GM23338 (cell line): Measurements from ENCODE around the gene CDK5RAP2. TPM values are rescaled to one million over a fixed set of nuclear protein-coding genes. Genes with fewer than 3 reads are reported as not detected.

Experiments used
- ATAC-seq: fragments of 200-7000 bp; cut with Tn5 transposase; 3 replicates; pipeline ENCODE4 v1.9.1; 2020
- DNase-seq: peaks from one replicate; pipeline ENCODE4 v3.0.0-alpha.2; 2015; ENCODE audit warnings: low spot score
- H2AFZ ChIP-seq: fragments of 200-600 bp; sonication (generic); 2 replicates; pipeline ENCODE4 v1.8.0; 2016; ENCODE audit warnings: antibody characterized with exemption, mild to moderate bottlenecking, moderate library complexity
- H3F3A ChIP-seq: fragments of 200-600 bp; sonication (generic); replicated peaks from 2 replicates; pipeline ENCODE4 v1.8.0; 2017; ENCODE audit warnings: antibody characterized with exemption, mixed run types, low read depth
- H3K27ac ChIP-seq: fragments of 200-600 bp; sonication (generic); 2 replicates; pipeline ENCODE4 v1.6.1; 2016; ENCODE audit warnings: low read depth
- H3K27me3 ChIP-seq: fragments of 200-600 bp; sonication (generic); 2 replicates; pipeline ENCODE4 v1.8.0; 2016; ENCODE audit warnings: mild to moderate bottlenecking, mixed run types, moderate library complexity; ENCODE audit not compliant: insufficient read depth
- H3K36me3 ChIP-seq: fragments of 200-600 bp; sonication (generic); 2 replicates; pipeline ENCODE4 v1.8.0; 2016; ENCODE audit warnings: mild to moderate bottlenecking; ENCODE audit not compliant: insufficient read depth
- H3K4me1 ChIP-seq: fragments of 200-600 bp; sonication (generic); 2 replicates; pipeline ENCODE4 v1.8.0; 2016; ENCODE audit warnings: mild to moderate bottlenecking, moderate library complexity; ENCODE audit not compliant: insufficient read depth
- H3K4me2 ChIP-seq: fragments of 200-600 bp; sonication (generic); 2 replicates; pipeline ENCODE4 v1.7.1; 2017; ENCODE audit warnings: mixed run types
- H3K4me3 ChIP-seq: fragments of 200-600 bp; sonication (generic); 2 replicates; pipeline ENCODE4 v1.6.1; 2016; ENCODE audit warnings: mixed run types
- H3K79me2 ChIP-seq: fragments of 200-600 bp; sonication (generic); replicated peaks from 2 replicates; pipeline ENCODE4 v1.8.0; 2017; ENCODE audit warnings: mild to moderate bottlenecking; ENCODE audit not compliant: insufficient read depth
- H3K9me2 ChIP-seq: fragments of 200-600 bp; sonication (generic); 2 replicates; pipeline ENCODE4 v1.8.0; 2017; ENCODE audit not compliant: insufficient read depth
- H4K20me1 ChIP-seq: fragments of 200-600 bp; sonication (generic); replicated peaks from 2 replicates; pipeline ENCODE4 v1.8.0; 2017; ENCODE audit warnings: mild to moderate bottlenecking; ENCODE audit not compliant: insufficient read depth
- H3K27ac Mint-ChIP-seq: 2 replicates; pipeline ENCODE4 v1.8.0; 2020; ENCODE audit warnings: inconsistent platforms, mild to moderate bottlenecking, moderate library complexity, mixed read lengths
- H3K27me3 Mint-ChIP-seq: 3 replicates; pipeline ENCODE4 v1.8.0; 2022; ENCODE audit warnings: low read depth, mild to moderate bottlenecking, moderate library complexity, mixed read lengths, inconsistent platforms; ENCODE audit not compliant: insufficient read depth, poor library complexity
- H3K36me3 Mint-ChIP-seq: 3 replicates; pipeline ENCODE4 v1.8.0; 2021; ENCODE audit warnings: low read depth, mild to moderate bottlenecking, inconsistent platforms, moderate library complexity, mixed read lengths
- H3K4me1 Mint-ChIP-seq: 3 replicates; pipeline ENCODE4 v1.8.0; 2020; ENCODE audit warnings: mild to moderate bottlenecking, inconsistent platforms, mixed read lengths
- H3K4me3 Mint-ChIP-seq: 3 replicates; pipeline ENCODE4 v1.8.0; 2021; ENCODE audit warnings: moderate library complexity, mild to moderate bottlenecking, inconsistent platforms, mixed read lengths
- H3K9me3 Mint-ChIP-seq: 3 replicates; pipeline ENCODE4 v1.8.0; 2020; ENCODE audit warnings: moderate library complexity, mild to moderate bottlenecking, inconsistent platforms, mixed read lengths
- EZH2phosphoT487 ChIP-seq: fragments of 200-600 bp; sonication (generic); IDR thresholded peaks from one replicate; pipeline ENCODE4 v1.8.1; 2018; ENCODE audit warnings: antibody characterized with exemption; ENCODE audit not compliant: unreplicated experiment
- ZNF114 ChIP-seq: fragments of 250-450 bp; sonication (Bioruptor Pico); IDR thresholded peaks from 2 replicates; pipeline ENCODE4 v1.5.0; 2020; ENCODE audit warnings: mild to moderate bottlenecking, moderate library complexity
- polyA plus RNA-seq: library from polyadenylated mRNA; unstranded; fragments of >200 nt; fragmentation: Nextera tagmentation; extraction: Ambion mirVana; gene quantifications from 2 replicates; pipeline ENCODE4 v1.2.1, GENCODE V29; 2016
- total RNA-seq: library from RNA; depleted of rRNA; stranded (reverse); fragments of >200 nt; shearing (Covaris generic); gene quantifications from 2 replicates; pipeline ENCODE4 v1.2.3, GENCODE V29; 2014
- TF ChIP-seq, protein P1 (sequence below): fragments of 250-450 bp; sonication (Bioruptor Pico); IDR thresholded peaks from 2 replicates; pipeline ENCODE4 v1.5.0; 2020; ENCODE audit warnings: mild to moderate bottlenecking, moderate library complexity

CDK5RAP2 gene
- total and polyA plus RNA-seq, 2 experiments from 2014 or later = 50.7 to 65.7 TPM

GRCh38 chr9:120386390-120387131 is 193.4 kb downstream of the CDK5RAP2 start (continued):
- TF ChIP-seq, protein P1, sequence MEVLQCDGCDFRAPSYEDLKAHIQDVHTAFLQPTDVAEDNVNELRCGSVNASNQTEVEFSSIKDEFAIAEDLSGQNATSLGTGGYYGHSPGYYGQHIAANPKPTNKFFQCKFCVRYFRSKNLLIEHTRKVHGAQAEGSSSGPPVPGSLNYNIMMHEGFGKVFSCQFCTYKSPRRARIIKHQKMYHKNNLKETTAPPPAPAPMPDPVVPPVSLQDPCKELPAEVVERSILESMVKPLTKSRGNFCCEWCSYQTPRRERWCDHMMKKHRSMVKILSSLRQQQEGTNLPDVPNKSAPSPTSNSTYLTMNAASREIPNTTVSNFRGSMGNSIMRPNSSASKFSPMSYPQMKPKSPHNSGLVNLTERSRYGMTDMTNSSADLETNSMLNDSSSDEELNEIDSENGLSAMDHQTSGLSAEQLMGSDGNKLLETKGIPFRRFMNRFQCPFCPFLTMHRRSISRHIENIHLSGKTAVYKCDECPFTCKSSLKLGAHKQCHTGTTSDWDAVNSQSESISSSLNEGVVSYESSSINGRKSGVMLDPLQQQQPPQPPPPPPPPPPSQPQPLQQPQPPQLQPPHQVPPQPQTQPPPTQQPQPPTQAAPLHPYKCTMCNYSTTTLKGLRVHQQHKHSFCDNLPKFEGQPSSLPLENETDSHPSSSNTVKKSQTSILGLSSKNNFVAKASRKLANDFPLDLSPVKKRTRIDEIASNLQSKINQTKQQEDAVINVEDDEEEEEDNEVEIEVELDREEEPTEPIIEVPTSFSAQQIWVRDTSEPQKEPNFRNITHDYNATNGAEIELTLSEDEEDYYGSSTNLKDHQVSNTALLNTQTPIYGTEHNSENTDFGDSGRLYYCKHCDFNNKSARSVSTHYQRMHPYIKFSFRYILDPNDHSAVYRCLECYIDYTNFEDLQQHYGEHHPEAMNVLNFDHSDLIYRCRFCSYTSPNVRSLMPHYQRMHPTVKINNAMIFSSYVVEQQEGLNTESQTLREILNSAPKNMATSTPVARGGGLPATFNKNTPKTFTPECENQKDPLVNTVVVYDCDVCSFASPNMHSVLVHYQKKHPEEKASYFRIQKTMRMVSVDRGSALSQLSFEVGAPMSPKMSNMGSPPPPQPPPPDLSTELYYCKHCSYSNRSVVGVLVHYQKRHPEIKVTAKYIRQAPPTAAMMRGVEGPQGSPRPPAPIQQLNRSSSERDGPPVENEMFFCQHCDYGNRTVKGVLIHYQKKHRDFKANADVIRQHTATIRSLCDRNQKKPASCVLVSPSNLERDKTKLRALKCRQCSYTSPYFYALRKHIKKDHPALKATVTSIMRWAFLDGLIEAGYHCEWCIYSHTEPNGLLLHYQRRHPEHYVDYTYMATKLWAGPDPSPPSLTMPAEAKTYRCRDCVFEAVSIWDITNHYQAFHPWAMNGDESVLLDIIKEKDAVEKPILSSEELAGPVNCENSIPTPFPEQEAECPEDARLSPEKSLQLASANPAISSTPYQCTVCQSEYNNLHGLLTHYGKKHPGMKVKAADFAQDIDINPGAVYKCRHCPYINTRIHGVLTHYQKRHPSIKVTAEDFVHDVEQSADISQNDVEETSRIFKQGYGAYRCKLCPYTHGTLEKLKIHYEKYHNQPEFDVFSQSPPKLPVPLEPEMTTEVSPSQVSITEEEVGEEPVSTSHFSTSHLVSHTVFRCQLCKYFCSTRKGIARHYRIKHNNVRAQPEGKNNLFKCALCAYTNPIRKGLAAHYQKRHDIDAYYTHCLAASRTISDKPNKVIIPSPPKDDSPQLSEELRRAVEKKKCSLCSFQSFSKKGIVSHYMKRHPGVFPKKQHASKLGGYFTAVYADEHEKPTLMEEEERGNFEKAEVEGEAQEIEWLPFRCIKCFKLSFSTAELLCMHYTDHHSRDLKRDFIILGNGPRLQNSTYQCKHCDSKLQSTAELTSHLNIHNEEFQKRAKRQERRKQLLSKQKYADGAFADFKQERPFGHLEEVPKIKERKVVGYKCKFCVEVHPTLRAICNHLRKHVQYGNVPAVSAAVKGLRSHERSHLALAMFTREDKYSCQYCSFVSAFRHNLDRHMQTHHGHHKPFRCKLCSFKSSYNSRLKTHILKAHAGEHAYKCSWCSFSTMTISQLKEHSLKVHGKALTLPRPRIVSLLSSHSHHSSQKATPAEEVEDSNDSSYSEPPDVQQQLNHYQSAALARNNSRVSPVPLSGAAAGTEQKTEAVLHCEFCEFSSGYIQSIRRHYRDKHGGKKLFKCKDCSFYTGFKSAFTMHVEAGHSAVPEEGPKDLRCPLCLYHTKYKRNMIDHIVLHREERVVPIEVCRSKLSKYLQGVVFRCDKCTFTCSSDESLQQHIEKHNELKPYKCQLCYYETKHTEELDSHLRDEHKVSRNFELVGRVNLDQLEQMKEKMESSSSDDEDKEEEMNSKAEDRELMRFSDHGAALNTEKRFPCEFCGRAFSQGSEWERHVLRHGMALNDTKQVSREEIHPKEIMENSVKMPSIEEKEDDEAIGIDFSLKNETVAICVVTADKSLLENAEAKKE (CRISPR knock-in tag) = no peak
- no peak for TF ChIP-seq ZNF114

GRCh38 chr9:120385606-120386389 is 194.2 kb downstream of the CDK5RAP2 start:
- TF ChIP-seq EZH2phosphoT487 = no peak
- H4K20me1 ChIP-seq = no peaks in the 10 kb centered on the region
- peaks cover 8% of the 10 kb centered on the region; the same call in 2 of the 3 replicates for H3K4me1 Mint-ChIP-seq
- ATAC-seq (no peak), DNase-seq (no peak)
- no peak overlapping the region for H3K4me2 ChIP-seq
- no peaks in the 10 kb centered on the region for H3K9me3 Mint-ChIP-seq
- no peaks in the 10 kb centered on the region for H3K27me3 ChIP-seq
- no peak overlapping the region for H3K4me3 ChIP-seq
- H3K27ac ChIP-seq = no peak overlapping the region
- no peak overlapping the region for H3K27ac Mint-ChIP-seq
- H3K36me3 Mint-ChIP-seq = peaks cover 23% of the 10 kb centered on the region
- peaks cover 23% of the 10 kb centered on the region for H3K27me3 Mint-ChIP-seq
- no peaks in the 10 kb centered on the region; the same call in 1 of the 2 replicates for H3K36me3 ChIP-seq
- H3K4me1 ChIP-seq = no peaks in the 10 kb centered on the region
- H3K79me2 ChIP-seq = no peaks in the 10 kb centered on the region
- H3F3A ChIP-seq = no peaks in the 10 kb centered on the region
- no peaks in the 10 kb centered on the region for H3K9me2 ChIP-seq
- no peak overlapping the region for H3K4me3 Mint-ChIP-seq
- H2AFZ ChIP-seq = no peak overlapping the region
